ENCODE results near the gene TMEM97.
"Not testable (repeated sequence)": the region's sequence is repeated elsewhere in the genome, so short reads cannot be mapped to it uniquely, and the experiment has no call there.

The TMEM97 gene

DNA sequence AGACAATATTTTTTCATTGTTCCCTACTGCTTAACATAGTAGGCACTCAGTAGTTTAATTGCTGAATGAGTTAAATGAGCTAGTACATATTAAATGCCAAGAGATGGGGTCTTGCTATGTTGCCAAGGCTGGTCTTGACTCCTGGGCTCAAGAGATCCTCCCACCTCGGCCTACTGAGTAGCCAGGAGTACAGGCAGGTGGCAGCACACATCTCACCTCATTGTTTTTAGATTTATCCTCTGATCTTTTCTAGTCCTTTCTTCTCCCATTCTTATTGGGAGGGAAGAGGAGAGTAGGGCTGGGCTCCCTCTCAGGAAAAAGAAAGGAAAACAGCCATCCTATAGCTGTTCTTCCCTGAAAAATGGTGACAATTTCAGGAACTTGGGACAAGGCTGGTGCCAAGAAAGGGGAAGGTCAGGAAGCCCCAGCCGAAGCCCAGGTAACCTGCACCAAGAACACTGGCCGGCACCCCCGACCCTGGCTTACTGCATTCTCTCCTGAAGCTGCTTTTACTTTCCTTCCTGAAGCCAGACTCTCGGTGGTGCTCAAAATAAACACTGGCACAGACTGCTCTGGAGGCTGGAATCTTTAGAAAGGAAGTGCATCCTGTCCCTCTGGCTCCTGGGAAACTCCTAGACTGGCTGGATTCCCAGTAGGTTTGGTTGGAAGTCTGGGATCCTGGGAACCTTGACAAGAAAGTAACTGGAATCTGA, 19.2 kb downstream of the TMEM97 start:
- no peak for DNase-seq (ENCODE audit: low read depth in 2 of 2)

DNA sequence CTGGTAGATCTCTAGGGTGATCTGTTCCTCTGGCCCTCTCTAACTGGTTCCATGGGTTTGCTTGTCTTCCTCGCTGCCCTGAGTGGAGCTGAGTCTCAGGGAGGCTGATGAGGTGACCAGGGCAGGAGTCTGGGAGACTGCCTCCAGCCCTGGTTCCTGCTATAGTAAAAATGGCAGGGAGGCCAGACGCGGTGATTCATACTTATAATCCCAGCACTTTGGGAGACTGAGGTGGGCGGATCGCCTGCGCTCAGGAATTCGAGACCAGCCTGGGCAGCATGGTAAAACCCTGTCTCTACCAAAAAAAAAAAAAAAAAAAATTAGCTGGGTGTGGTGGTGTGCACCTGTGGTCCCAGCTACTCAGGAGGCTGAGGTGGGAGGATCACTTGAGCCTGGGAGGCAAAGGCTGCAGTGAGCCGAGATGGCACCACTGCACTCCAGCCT, 19.8 kb downstream of the TMEM97 start:
- DNase-seq (ENCODE audit: low read depth in 2 of 2), result not testable (repeated sequence)

DNA sequence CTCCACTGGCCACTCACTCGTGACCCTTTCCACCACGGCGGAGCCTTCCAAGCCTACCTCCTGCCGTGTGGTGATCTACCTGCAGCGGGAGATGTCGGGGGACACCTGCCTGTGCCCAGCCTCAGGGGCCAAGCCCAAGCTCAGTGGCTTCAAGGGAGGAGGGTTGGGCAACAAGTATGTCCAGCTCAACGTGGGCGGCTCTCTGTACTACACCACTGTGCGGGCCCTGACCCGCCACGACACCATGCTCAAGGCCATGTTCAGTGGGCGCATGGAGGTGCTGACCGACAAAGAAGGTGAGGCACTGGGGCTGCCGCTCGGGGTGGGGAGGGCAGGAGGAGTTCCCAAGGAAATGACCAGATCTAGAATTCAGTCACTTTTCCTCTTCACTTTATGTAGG, 20.4 kb downstream of the TMEM97 start:
- no peak for DNase-seq (ENCODE audit: low read depth in 2 of 2)

DNA sequence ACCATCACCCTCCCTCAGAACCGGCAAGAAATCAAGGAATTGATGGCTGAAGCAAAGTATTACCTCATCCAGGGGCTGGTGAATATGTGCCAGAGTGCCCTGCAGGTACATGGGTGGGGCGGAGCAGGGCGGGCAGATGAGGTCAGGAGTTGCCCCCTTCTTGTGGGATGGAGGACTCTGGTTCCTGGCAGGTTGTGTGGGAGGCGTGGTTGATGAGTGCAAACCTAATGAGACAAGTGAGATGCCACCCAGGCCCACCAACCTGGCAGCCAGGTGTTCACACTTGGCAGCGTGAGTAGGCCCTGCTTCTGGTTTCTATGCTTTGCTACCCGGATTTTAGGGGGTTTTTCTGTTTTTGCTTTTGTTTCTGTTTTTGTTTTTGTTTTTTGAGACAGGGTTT, 21.4 kb downstream of the TMEM97 start:
- DNase-seq (ENCODE audit: low read depth in 2 of 2), result no peak

DNA sequence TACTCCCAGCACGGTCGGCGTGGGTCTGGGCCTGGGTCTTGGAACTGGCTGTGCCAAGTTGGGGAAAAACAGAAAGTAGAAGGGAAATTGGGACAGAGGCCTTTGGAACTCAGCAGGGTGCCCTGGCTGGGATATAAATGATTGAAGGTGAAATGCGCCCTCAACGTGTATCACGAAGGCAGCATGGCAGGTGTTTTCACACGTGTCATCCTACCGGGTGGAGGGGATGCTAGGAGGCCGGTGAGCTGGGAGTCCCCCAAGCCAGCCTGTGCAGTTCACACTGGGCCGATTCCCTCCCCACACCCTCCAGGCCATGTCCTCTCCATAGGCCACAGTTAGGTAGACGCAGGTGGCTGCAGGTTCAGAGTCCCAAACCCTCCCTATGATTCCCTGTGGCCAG, 22.5 kb downstream of the TMEM97 start:
- no peak for DNase-seq (ENCODE audit: low read depth in 2 of 2)

DNA sequence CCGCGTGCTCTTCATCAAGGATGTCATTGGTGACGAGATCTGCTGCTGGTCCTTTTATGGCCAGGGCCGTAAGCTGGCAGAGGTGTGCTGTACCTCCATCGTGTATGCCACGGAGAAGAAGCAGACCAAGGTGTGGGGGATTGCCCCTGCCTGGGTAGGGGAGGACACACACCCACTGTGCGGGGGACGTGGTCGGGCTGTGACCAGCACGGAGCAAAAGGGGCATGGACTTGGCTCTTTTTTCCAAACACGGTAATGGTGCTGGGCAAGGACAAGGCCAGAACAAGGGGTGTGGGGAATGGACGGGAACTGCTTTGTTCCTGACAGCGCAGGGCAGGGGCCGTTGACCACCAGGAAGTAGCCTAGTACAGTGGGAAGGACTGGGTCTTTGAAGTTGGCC, 23.3 kb downstream of the TMEM97 start:
- DNase-seq (ENCODE audit: low read depth in 2 of 2), result no peak

DNA sequence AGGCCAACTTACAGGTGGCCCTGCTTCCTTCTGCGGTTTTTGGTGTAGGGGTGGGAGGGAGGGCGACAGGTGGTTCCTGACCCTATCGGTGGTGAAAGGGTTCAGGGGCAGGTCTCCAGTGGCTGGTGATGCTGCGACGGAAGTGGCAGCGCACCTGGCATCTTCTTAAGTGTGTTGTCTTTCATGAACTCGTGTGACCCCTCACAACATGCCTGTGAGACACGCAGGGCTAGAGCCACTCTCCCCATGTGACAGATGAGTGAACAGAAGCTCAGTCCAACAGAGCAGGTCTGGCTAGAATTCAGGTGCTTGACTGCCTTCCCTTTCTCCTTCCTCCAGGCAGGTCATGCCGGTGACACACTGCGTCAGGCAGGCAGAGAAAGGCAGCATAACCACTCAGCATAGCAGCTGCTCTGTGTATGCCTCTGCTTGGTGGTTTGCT, 24.5 kb downstream of the TMEM97 start:
- DNase-seq (ENCODE audit: low read depth in 2 of 2), result no peak

DNA sequence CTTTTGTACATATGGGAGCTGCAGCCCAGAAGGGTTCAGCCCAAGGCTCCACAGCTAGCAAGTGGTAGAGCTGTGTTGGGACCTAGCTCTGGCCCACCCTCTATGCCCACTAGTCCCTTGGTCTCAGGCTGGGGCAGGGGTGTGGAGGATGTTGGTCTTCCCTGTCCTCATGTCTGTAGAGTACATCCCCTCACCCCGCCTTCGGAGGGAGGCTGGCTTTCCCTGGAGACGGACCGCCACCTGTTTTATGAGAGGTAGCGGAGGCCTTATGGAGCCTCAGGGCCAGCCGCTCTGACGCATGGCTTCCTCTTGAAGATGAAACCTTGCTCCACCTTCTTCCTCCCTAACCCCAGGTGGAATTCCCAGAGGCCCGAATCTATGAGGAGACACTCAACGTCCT, 25.0 kb downstream of the TMEM97 start:
- DNase-seq (ENCODE audit: low read depth in 2 of 2), result no peak

DNA sequence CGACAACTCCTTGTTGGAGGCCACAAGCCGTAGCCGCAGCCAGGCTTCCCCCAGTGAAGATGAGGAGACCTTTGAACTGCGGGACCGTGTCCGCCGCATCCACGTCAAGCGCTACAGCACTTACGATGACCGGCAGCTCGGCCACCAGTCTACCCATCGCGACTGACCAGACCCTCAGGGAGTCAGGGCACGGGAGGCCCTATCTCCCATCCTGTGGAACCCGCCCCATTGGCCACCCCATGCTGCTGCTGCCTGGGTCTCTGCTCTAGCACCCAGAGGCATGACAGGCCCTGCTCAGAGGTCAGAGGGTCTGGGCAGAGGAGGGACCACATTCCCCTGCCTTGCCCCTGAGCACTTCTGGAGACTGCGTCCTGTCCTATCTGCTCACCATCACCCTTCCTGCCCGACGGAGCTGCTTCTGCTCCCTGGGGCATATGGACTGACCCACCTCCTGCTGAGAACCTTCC, 25.5 kb downstream of the TMEM97 start:
- no peak for DNase-seq (ENCODE audit: low read depth in 2 of 2)

DNA sequence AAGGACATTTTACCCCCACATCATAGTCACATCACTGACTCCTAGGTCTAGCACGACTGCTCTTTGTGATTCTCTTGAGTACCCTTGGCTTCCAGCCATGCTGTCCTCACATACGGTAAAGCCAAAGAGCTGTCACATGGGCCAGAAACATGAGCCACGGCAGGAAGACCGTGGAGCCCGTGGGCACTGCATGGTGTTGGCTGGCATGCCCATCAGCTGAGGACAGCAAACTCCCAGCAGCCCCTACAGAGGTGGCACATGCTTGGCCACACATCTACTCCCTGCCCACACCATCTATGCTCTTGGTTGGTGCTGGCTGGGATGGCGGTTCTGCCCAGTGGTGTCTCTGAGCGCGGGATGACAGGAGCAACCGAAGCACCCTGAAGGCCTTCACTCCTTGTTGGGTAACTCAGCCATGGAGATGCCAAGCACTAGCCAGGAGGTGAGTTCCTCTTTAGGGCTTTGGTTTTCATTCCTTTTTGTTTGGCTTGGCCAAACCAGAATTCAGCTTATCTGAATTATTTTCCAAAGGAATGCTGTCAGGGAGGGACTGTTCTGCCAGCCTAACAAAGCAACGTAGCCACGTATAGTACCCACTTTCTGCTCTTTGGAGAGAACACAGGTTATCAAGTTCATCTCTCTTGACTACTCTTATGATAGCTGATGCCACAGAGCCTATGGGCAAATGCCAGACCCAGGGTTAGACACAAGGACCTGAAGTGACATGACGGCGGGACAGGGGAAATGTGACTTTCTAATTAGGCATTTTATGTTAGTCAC, 26.6 kb downstream of the TMEM97 start:
- DNase-seq (ENCODE audit: low read depth in 2 of 2), result no peak

DNA sequence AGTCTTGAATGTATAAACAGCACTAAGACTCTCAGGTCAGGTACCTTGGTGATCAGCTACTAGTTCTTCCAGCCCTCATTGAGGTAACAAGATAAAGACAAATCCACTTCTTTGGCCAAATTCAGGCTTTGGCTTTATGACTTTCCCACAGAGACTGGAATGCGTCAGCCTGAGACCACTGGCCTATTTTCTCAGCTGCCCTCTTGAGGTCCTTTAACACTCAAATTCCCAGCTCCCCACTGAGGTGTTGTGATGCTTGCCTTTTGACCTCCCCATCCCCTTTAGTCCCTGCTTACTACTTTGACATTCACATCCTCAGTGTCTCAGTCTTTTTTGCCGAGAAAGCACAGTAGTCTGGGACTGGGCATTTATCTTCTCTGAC, 27.2 kb downstream of the TMEM97 start:
- no peak for DNase-seq (ENCODE audit: low read depth in 2 of 2)

DNA sequence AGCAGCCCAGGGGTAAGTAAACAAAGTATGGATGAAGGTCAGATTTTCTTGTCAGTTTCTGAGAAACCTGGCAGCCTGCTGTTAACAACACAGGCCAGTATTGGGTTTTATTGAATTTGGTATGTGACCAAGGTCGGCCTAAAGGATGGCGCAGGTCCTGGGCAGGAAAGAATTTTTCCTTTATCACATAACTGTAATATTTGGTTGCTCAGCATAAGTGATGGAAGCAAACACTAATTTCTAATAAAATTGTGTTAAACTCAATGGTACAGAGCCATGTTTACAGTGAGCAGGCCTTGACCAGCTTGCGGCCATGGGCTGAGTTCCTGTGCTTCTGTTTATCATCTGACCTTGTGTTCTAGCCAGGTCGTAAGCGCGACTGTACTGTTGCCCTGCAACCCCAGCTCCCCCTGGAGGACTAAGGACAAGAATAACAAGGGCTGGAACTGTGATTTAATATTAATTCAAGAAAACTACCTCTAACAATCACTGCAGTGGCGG, 27.8 kb downstream of the TMEM97 start:
- DNase-seq (ENCODE audit: low read depth in 2 of 2), result no peak

DNA sequence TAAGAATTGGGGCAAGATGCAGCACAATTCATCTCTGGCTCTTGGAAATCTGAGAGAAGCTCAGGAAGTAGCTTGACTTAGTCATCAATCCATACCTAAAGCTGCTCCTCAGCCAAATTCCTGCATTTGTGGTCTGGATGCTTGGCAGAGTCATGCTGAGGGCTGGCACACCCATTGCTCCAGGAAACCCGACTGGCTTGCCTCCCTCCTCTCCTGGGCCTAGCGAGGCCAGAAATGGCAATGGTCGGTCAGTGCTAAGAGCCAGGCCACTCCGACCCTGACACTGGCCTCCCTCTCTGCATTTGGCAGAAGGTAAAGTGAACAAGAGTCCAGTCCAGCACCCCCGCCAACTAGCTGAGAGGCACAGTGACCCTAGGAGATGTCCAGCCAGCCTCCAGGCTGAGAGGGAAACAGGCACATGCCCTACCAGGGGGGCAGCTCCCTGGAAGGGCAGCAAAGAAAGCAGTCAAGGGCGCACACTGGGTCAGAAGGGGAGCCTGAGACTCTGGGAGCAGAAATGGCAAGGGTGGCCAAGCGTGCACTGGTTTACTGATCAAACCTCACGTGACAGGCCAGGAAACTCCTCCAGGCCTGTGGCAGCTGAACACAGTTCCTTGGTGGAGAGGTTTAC, 28.4 kb downstream of the TMEM97 start:
- DNase-seq (ENCODE audit: low read depth in 2 of 2), result no peak

DNA sequence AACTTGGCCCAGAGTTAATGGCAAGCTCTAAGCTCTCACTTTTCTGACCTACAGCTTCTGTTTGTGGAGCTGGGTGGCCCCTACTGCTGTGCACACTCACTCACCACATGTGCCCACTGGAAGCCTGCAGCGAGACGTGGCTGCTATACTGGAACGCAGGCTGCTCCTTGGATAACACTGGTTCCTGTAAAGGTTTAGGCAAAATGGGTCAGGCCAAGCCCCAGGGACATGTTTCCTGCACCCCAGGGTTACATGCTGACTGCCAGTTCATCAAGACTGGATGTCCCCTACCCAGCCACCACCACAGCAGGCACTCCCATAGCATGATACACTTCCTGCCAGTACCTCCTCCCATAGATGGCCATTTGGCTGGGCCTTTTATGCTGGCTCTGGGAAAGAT, 30.0 kb downstream of the TMEM97 start:
- DNase-seq (ENCODE audit: low read depth in 2 of 2), result no peak

DNA sequence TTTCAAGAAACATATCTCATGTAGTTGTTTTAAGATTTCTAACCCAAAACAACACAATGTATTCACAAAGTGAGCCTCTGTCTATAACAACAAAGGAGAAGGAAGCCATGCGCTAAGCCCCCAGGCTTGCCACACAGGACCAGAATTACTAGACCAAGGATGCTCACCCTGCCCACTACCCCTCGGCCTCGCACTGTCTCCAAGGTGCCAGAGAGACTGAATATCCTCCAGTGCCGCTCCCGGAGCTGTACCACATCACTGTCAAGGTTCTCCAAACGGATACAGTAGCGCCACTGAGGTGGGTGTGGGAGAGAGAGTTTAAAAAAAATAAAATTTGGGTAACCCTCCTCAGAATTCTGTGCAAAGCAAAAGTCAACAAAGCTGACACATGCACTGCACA, 31.3 kb downstream of the TMEM97 start:
- DNase-seq (ENCODE audit: low read depth in 2 of 2), result no peak

DNA sequence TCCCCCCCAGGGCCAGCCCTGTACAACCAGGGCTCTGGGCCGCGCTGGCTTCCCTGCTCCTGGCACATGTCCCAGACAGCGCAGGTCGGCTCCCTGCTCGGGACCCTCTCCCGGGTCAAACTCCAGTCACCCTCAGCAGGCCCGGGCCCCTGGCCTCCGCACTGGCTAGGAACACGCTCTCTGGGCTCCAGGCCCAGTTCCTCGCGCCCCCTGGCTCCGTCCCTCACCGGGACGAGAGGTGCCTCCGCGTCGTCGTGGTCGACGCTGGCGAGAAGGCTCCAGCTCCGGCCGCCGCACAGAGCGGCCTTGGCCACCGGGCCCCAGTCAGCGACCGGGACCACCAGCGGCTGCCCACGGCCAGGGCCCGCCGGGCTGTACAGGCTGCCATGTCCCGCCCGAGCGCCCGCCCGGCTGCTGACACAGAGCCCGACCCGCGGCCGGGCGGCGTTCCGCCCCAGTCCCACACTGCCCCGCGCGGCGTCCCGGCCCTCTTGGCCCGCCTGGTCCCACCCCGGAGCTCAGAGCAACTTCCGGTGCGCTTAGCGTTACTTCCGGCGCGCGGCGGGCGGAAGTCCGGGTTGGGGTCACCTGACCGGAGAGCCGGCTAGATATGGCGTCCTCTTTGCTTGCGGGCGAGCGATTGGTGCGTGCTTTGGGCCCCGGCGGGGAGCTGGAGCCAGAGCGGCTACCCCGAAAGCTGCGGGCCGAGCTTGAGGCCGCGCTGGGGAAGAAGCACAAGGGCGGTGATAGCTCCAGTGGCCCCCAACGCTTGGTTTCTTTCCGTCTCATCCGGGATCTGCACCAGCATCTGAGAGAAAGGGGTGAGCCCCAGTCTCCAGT, 38.3 kb downstream of the TMEM97 start, which contains the start of gene POLDIP2:
Gene POLDIP2 (minus strand): TSS at position 467 of the 840 bp plus-strand sequence. CDS start 79 bp downstream, at position 388.
- peak; percentile 89 to 92 for DNase-seq (ENCODE audit: low read depth in 2 of 2)

DNA sequence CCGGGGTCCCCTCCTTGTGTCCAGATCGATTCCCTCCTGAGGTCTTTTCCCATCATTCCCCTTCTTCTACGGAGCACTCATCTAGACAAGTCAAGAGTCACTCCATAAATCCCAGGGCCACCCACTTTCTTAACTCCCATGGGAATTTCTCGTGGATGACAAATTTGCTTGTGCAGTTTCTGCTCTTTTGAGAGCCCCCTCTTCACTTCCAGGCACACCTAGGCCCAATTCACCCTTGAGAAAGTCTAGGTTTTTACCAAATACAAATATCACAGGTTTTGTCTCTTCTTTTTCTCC, 38.8 kb downstream of the TMEM97 start:
- DNase-seq (ENCODE audit: low read depth in 2 of 2), result no peak

DNA sequence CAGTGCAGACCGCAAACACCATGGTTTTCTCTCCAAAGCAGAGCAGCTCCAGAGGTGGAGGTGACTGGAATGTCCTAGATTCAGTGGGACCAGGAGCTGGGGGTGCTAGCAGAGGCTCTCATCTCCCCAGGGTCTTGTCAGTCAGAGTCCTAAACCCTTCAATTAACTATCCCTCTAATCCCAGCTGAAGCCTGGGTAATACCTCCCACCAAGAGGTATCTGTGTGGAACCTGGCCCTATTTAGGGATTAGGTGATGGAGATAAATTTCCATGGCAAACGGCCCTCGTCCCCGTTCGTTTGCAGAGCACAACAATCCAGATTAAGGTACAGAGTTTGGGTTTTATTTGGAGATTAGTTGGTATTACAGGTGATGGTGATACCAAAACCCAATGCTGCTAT, 44.2 kb downstream of the TMEM97 start:
- DNase-seq (ENCODE audit: low read depth in 2 of 2), result no peak

DNA sequence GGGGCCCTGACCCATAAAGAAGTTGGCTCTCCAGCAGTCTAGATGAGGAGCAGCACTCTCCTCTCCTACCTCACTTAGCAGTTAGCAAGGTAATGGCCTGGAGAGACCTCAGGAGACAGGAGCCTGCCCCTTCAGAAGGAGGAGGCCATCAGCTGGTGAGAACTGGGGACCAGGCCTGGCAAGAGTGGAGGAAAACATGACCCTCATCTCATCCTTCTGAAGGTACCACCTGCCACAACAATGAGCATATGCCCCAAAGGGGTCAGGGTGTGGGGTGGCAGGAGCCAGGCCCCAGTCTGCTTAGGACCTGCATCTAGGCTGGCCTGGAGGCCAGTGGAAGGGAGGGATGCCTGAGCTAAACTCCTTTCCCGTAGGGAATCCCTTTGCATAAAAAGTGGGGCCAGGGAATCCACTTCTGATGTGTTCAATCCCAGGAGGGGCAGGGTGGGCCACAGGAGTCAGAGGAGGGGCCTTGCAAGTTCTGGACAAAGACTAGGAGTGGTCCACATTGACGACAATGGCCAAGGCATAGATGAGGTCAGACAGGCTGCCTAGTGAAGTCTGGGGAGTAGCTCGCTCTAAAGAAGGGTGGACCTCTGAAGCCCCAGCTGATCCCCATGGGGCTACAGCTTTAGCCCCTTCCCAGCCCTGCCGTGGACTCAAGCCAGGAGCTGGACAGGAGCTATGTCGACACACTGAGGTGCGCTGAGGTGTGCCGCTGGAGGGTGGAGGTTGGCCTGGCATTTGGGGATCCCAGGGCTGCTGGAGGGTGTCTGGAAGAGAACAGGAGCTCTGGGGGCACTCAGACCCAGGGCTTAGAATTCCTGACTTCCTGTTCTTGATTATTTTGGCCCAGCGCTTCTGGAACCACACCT, 45.0 kb downstream of the TMEM97 start:
- no peak for DNase-seq (ENCODE audit: low read depth in 2 of 2)

DNA sequence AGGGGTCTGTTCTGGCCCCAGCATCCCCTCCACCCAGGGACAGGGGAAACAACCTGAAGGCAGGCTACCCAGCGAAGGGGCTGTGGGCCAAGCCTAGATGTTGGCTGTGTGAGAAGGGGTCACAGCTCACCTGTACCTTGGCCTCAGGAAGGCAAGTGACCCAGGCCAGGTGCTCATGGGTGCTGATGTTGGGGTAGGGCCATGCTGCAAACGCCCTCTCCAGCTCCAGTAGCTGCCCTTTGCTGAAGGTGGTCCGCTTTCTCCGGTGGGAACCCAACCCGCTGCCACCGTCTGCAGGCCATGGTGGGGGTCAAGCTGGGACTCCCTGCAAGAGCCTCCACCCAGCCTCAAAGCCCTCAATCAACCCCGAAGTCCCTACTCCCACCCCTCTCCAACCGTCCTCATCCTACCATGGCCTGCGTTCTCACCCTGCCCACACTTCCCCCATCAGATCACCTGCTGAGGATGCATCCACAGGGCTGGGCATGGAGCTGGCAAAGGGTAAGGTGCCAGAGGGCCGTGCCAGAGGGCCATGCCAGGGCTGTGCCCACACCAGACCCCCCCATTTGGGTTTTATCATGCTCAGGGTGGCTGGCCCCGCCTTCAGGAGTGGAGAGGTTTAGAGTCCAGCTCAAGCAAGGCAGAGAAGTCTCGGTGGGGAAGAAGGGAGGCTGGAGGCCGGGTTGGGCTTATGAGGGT, 45.8 kb downstream of the TMEM97 start, which contains the start of gene SEBOX:
Gene SEBOX (minus strand): TSS at position 535 of the 699 bp plus-strand sequence. CDS start 48 bp downstream, at position 487.
- no peak for DNase-seq (ENCODE audit: low read depth in 2 of 2)

Measured in stimulated activated CD8-positive, alpha-beta memory T cell treated with anti-CD3 and anti-CD28 coated beads, Interleukin-2, amount 100 ng/mL, for 1 hour (primary cell).